Endothelial cell of umbilical vein (primary cell): ENCODE results near the gene PRRG1. TPM values are rescaled to one million over a fixed set of nuclear protein-coding genes. Genes with fewer than 3 reads are reported as not detected.

Experiments
- BruUV-seq: library from RNA; stranded (reverse); fragments of 400-500 nt; replicated peaks from 2 replicates; lab custom pipeline; 2021; lab: Mats Ljungman, UMichigan
- CTCF ChIA-PET: fragments of 300-600, 350-600 bp; sonication (Branson Sonifier 250); formaldehyde crosslinking; loops from one replicate; lab custom pipeline; 2021; ENCODE audit warnings: antibody characterized with exemption, inconsistent platforms; lab: Charles Lee
- POLR2A ChIA-PET: fragments of 300-600, 350-600 bp; sonication (Branson Sonifier 250); formaldehyde crosslinking; loops from one replicate; lab custom pipeline; 2021; ENCODE audit warnings: antibody characterized with exemption, inconsistent platforms; lab: Charles Lee
- DNase-seq: peaks from one replicate; pipeline ENCODE4 v3.0.0-alpha.2; 2011; ENCODE audit warnings: low read depth, low spot score
- FAIRE-seq: peaks from 2 replicates; lab custom pipeline; 2011; peaks lifted over from hg19 to GRCh38; lab: Jason Lieb, UNC
- H2AFZ ChIP-seq: 2 replicates; pipeline ENCODE4 v1.6.0; 2012; ENCODE audit warnings: low read depth, low read length, control low read depth, inconsistent platforms
- H3K27ac ChIP-seq: 2 replicates; pipeline ENCODE4 v1.5.1; 2011; ENCODE audit warnings: low read depth, mild to moderate bottlenecking, control low read depth, low read length, moderate library complexity; ENCODE audit not compliant: insufficient read depth
- H3K27me3 ChIP-seq, 2 experiments: 2 replicates each; pipeline versions ENCODE4 v1.6.0 to v1.6.1; 2011; ENCODE audit warnings: low read length in 2 of 2, mixed read lengths in 1 of 2; ENCODE audit not compliant: control insufficient read depth in 2 of 2, insufficient read depth in 2 of 2
- H3K36me3 ChIP-seq, 2 experiments: 2 replicates in 1 of 2; 3 replicates in 1 of 2; pipeline ENCODE4 v1.5.1; 2011; ENCODE audit warnings: low read length in 2 of 2, mild to moderate bottlenecking in 1 of 2, moderate library complexity in 1 of 2; ENCODE audit not compliant: control insufficient read depth in 2 of 2, insufficient read depth in 2 of 2; ENCODE audit errors: extremely low read depth in 1 of 2
- H3K4me1 ChIP-seq: 3 replicates; pipeline ENCODE4 v1.5.1; 2011; ENCODE audit warnings: mild to moderate bottlenecking, low read length; ENCODE audit not compliant: control insufficient read depth, insufficient read depth; ENCODE audit errors: extremely low read depth
- H3K4me2 ChIP-seq: 2 replicates; pipeline ENCODE4 v1.6.1; 2011; ENCODE audit warnings: low read length, control low read depth, mixed read lengths; ENCODE audit not compliant: insufficient read depth
- H3K4me3 ChIP-seq, 3 experiments: fragments of 200-600 bp in 1 of 3; sonication (generic), shearing (Covaris generic) in 1 of 3; replicated peaks in 1 of 3; 2 replicates each; pipeline ENCODE4 v1.5.1; 2011 to 2016; ENCODE audit warnings: control low read depth in 3 of 3, low read length in 3 of 3, mild to moderate bottlenecking in 2 of 3, inconsistent platforms in 1 of 3, low read depth in 1 of 3, moderate library complexity in 1 of 3; ENCODE audit not compliant: insufficient read depth in 1 of 3
- H3K79me2 ChIP-seq: 2 replicates; pipeline ENCODE4 v1.6.0; 2012; ENCODE audit warnings: low read length, inconsistent platforms; ENCODE audit not compliant: control insufficient read depth, insufficient read depth
- H3K9ac ChIP-seq: replicated peaks from 2 replicates; pipeline ENCODE3; 2011; ENCODE audit warnings: low read length, control low read depth; ENCODE audit not compliant: insufficient read depth; ENCODE audit errors: extremely low read depth
- H3K9me1 ChIP-seq: replicated peaks from 3 replicates; pipeline ENCODE4 v1.6.0; 2011; ENCODE audit warnings: mild to moderate bottlenecking, low read length; ENCODE audit not compliant: control insufficient read depth, insufficient read depth; ENCODE audit errors: extremely low read depth
- H3K9me3 ChIP-seq: replicated peaks from 2 replicates; pipeline ENCODE4 v1.5.1; 2012; ENCODE audit warnings: low read length, inconsistent platforms; ENCODE audit not compliant: control insufficient read depth, insufficient read depth
- H4K20me1 ChIP-seq: replicated peaks from 2 replicates; pipeline ENCODE3; 2011; ENCODE audit warnings: mild to moderate bottlenecking, low read length; ENCODE audit not compliant: control insufficient read depth, insufficient read depth; ENCODE audit errors: extremely low read depth
- EZH2 ChIP-seq: IDR thresholded peaks from 2 replicates; pipeline ENCODE4 v1.6.1; 2012; ENCODE audit warnings: borderline replicate concordance, low read depth, mild to moderate bottlenecking, moderate library complexity, low read length, inconsistent platforms; ENCODE audit not compliant: severe bottlenecking
- FOS ChIP-seq: IDR thresholded peaks from 2 replicates; pipeline ENCODE4 v1.6.1; 2011; ENCODE audit warnings: mild to moderate bottlenecking, low read length, moderate library complexity, borderline replicate concordance; ENCODE audit not compliant: insufficient read depth
- GATA2 ChIP-seq: IDR thresholded peaks from 2 replicates; pipeline ENCODE4 v1.7.0; 2011; ENCODE audit warnings: low read depth, mild to moderate bottlenecking, moderate library complexity, mixed read lengths, low read length; ENCODE audit not compliant: insufficient read length, insufficient read depth
- JUN ChIP-seq: IDR thresholded peaks from 2 replicates; pipeline ENCODE4 v1.6.1; 2011; ENCODE audit warnings: borderline replicate concordance, low read depth; ENCODE audit not compliant: insufficient read length, insufficient read depth
- MYC ChIP-seq: IDR thresholded peaks from one replicate; pipeline ENCODE4 v1.6.1; 2011; ENCODE audit warnings: mild to moderate bottlenecking, low read depth, low read length
- POLR2A ChIP-seq: IDR thresholded peaks from 2 replicates; pipeline ENCODE4 v1.6.1; 2012; ENCODE audit warnings: low read depth, mild to moderate bottlenecking, control low read depth, low read length
- POLR2AphosphoS5 ChIP-seq: IDR thresholded peaks from 2 replicates; pipeline ENCODE4 v1.6.1; 2012; ENCODE audit warnings: low read depth, mild to moderate bottlenecking, control low read depth, low read length, moderate library complexity; ENCODE audit not compliant: insufficient read depth
- dilution Hi-C: fragments of 300-500 bp; cut with MboI; formaldehyde crosslinking; loops from one replicate; pipeline ENCODE4 v1.15.0; 2019; ENCODE audit warnings: low sequenced_read_pairs; ENCODE audit not compliant: extremely low pct_ligation_motif_present
- intact Hi-C: fragments of 100-400 bp; cut with micrococcal nuclease; formaldehyde crosslinking; loops from one replicate; pipeline ENCODE4 v1.10.0; 2022
- polyA plus RNA-seq, 4 experiments: library from polyadenylated mRNA; depleted of rRNA in 3 of 4; stranded (reverse) in 3 of 4; unstranded in 1 of 4; fragments of >200 nt; gene quantifications; 2 replicates each; pipeline versions ENCODE4 v1.2.1 to v1.2.3, GENCODE V29; 2011 to 2012; ENCODE audit warnings: missing spikeins in 1 of 4
- total RNA-seq: library from RNA; stranded (reverse); gene quantifications from 2 replicates; pipeline ENCODE4 v1.2.3, GENCODE V29; 2021
- TF ChIP-seq, protein P1 (sequence below): IDR thresholded peaks from 2 replicates; pipeline ENCODE4 v1.6.1; 2011; ENCODE audit not compliant: insufficient read depth, insufficient read length
- TF ChIP-seq, protein P2 (sequence below), 2 donors: IDR thresholded peaks; 1 replicate in 1 of 2; 2 replicates in 1 of 2; pipeline ENCODE4 v1.5.1; 2011; ENCODE audit warnings: low read length in 2 of 2, mild to moderate bottlenecking in 2 of 2, moderate library complexity in 2 of 2, control low read depth in 1 of 2, inconsistent platforms in 1 of 2, low read depth in 1 of 2; ENCODE audit not compliant: insufficient read depth in 1 of 2; ENCODE audit errors: extremely low read depth in 1 of 2

PRRG1 gene
- total and polyA plus RNA-seq, 2 donors (not counting 3 experiments of a cell fraction or from before 2014, with no cell fraction given) = 37.6 to 46.3 TPM

DNA sequence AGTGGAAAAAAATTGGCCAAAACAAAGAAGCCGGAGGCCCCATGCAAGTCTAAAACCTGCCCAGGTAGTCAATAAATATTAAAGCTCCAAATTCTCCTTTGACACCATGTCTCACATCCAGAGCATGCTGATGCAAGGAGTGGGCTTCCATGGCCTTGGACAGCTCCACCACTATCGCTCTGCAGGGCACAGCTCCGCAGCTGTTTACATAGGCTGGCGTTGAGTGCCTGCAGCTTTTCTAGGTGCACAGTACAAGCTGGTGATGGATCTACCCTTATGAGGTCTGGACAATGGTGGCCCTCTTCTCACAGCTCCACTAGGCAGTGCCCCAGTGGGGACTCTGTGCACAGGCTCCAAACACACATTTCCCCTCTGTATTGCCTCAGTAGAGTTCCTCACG is 138.1 kb downstream of the PRRG1 start:
- no peak overlapping the region for H3K4me2 ChIP-seq
- H3K79me2 ChIP-seq = no peaks in the 10 kb centered on the region
- no TSS peak for BruUV-seq
- no peak for DNase-seq
- H2AFZ ChIP-seq = no peak overlapping the region
- H3K9me3 ChIP-seq = no peaks in the 10 kb centered on the region
- dilution Hi-C loops (no loop called here), intact Hi-C loops (no loop called here)
- no peak overlapping the region for H3K9ac ChIP-seq
- CTCF ChIA-PET = interaction anchor here (1.3 kb wide), 1 partner anchor 23 kb away, joined by 3 read pairs; no protein-coding TSS in a partner anchor
- no peaks in the 10 kb centered on the region for H3K27me3 ChIP-seq
- H3K9me1 ChIP-seq = no peaks in the 10 kb centered on the region
- no peaks in the 10 kb centered on the region for H3K4me1 ChIP-seq
- no peaks in the 10 kb centered on the region for H4K20me1 ChIP-seq
- H3K4me3 ChIP-seq = no peak overlapping the region
- H3K36me3 ChIP-seq = no peaks in the 10 kb centered on the region
- H3K27ac ChIP-seq = no peak overlapping the region
- no peak for FAIRE-seq
- TF ChIP-seq JUN (no peak), FOS (no peak), POLR2AphosphoS5 (no peak), MYC (no peak), POLR2A (no peak), EZH2 (no peak), GATA2 (no peak)
- TF ChIP-seq, protein P1, sequence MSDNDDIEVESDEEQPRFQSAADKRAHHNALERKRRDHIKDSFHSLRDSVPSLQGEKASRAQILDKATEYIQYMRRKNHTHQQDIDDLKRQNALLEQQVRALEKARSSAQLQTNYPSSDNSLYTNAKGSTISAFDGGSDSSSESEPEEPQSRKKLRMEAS = no peak
- TF ChIP-seq, protein P2, sequence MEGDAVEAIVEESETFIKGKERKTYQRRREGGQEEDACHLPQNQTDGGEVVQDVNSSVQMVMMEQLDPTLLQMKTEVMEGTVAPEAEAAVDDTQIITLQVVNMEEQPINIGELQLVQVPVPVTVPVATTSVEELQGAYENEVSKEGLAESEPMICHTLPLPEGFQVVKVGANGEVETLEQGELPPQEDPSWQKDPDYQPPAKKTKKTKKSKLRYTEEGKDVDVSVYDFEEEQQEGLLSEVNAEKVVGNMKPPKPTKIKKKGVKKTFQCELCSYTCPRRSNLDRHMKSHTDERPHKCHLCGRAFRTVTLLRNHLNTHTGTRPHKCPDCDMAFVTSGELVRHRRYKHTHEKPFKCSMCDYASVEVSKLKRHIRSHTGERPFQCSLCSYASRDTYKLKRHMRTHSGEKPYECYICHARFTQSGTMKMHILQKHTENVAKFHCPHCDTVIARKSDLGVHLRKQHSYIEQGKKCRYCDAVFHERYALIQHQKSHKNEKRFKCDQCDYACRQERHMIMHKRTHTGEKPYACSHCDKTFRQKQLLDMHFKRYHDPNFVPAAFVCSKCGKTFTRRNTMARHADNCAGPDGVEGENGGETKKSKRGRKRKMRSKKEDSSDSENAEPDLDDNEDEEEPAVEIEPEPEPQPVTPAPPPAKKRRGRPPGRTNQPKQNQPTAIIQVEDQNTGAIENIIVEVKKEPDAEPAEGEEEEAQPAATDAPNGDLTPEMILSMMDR (IDR thresholded peaks at IDR 0.05; ENCODE audit: extremely low read depth in 1 of 2, insufficient read depth in 1 of 2, low read depth in 1 of 2, low read length in 2 of 2) = no peak
- POLR2A ChIA-PET = no interaction called here
